ENCODE measurements around the gene SOX13. TPM values are rescaled to one million over a fixed set of nuclear protein-coding genes. Genes with fewer than 3 reads are reported as not detected.

The SOX13 gene
- total RNA-seq, 1 experiment from 2014 or later: 31.5 TPM

DNA sequence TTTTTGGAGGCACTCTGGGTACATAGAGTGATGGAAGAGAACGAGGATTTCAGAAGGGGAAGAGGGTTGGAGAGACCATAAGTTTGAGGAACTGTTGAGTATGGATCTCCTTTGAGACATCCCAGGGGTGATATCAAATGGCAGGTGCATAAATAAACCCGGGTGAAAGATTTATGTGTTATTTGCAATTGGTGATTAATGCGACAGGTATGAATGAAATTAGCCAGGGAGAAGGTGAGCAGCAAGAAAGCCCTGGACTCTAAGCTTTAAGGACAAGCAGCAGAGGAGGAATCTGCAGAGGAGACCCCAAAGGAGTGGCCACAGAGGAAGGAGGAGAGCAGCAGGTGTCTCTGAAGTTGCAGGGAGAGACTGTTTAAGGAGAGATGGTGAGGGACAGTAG is 102.0 kb downstream of the SOX13 start:
- no peak for DNase-seq
- peaks cover 11% of the 10 kb centered on the region for H3K4me1 ChIP-seq
- Mint-ChIP-seq H3K9me3 (ENCODE audit: unreplicated experiment) (peaks cover 12% of the 10 kb centered on the region), H3K27me3 (ENCODE audit: insufficient read depth, unreplicated experiment) (no peaks in the 10 kb centered on the region), H3K4me3 (ENCODE audit: unreplicated experiment) (no peak overlapping the region), H3K27ac (ENCODE audit: unreplicated experiment) (no peak overlapping the region), H3K36me3 (ENCODE audit: insufficient read depth, unreplicated experiment) (no peaks in the 10 kb centered on the region), H3K4me1 (ENCODE audit: low read depth, unreplicated experiment) (peaks cover 9% of the 10 kb centered on the region)
- BruUV-seq (replicated peaks): no TSS peak
- H3K36me3 ChIP-seq (ENCODE audit: control insufficient read depth, insufficient read depth, low read length): no peaks in the 10 kb centered on the region
- ChIA-PET POLR2A (no interaction called here), CTCF (interaction anchor here (1.0 kb wide), 1 partner anchor 12 kb away, joined by 3 read pairs; no protein-coding TSS in a partner anchor)
- no peaks in the 10 kb centered on the region; the same call in 1 of the 2 replicates for H3K9me3 ChIP-seq
- intact Hi-C loops (cut with micrococcal nuclease; ENCODE audit: unreplicated experiment): no loop called here
- TF ChIP-seq, protein P1, sequence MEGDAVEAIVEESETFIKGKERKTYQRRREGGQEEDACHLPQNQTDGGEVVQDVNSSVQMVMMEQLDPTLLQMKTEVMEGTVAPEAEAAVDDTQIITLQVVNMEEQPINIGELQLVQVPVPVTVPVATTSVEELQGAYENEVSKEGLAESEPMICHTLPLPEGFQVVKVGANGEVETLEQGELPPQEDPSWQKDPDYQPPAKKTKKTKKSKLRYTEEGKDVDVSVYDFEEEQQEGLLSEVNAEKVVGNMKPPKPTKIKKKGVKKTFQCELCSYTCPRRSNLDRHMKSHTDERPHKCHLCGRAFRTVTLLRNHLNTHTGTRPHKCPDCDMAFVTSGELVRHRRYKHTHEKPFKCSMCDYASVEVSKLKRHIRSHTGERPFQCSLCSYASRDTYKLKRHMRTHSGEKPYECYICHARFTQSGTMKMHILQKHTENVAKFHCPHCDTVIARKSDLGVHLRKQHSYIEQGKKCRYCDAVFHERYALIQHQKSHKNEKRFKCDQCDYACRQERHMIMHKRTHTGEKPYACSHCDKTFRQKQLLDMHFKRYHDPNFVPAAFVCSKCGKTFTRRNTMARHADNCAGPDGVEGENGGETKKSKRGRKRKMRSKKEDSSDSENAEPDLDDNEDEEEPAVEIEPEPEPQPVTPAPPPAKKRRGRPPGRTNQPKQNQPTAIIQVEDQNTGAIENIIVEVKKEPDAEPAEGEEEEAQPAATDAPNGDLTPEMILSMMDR (IDR thresholded peaks at IDR 0.05; ENCODE audit: insufficient read depth in 1 of 2, low read depth in 1 of 2, low read length in 1 of 2, severe bottlenecking in 1 of 2, unreplicated experiment in 1 of 2): no peak
- no peak overlapping the region for H3K4me3 ChIP-seq (ENCODE audit: low read depth, low read length)
- H3K27me3 ChIP-seq (replicated peaks; ENCODE audit: control insufficient read depth, insufficient read depth, low read length): no peaks in the 10 kb centered on the region; the same call in 1 of the 2 replicates

DNA sequence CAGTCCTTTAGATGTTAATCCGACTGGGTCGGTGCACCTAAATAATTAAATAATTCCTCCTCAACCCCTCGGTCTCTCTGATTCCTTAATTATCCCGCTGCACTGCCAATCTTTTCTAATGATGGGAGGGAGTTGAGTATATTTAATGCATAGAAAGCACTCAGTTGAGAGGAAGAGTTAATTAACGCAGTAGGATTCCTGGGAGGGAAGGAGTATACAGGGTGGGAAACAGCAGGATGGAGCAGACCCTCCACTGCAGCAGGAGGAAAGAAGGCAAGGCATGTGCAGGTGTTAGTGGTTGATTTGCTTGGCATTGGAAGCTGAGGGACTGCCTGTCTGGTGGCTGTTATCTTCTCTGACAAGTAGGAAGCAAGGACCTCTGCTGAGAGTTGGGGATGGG is 103.1 kb downstream of the SOX13 start:
- peaks cover 11% of the 10 kb centered on the region for H3K4me1 ChIP-seq
- H3K9me3 ChIP-seq: no peaks in the 10 kb centered on the region; the same call in 1 of the 2 replicates
- Mint-ChIP-seq H3K27me3 (ENCODE audit: insufficient read depth, unreplicated experiment) (no peaks in the 10 kb centered on the region), H3K4me1 (ENCODE audit: low read depth, unreplicated experiment) (peaks cover 9% of the 10 kb centered on the region), H3K27ac (ENCODE audit: unreplicated experiment) (no peak overlapping the region), H3K36me3 (ENCODE audit: insufficient read depth, unreplicated experiment) (no peaks in the 10 kb centered on the region), H3K4me3 (ENCODE audit: unreplicated experiment) (no peak overlapping the region), H3K9me3 (ENCODE audit: unreplicated experiment) (peaks cover 12% of the 10 kb centered on the region)
- POLR2A ChIA-PET: interaction anchor here (0.6 kb wide), 1 partner anchor 38 kb away, joined by 4 read pairs; the partner anchor contains the start of gene GOLT1A
- BruUV-seq (replicated peaks): no TSS peak
- H3K27me3 ChIP-seq (replicated peaks; ENCODE audit: control insufficient read depth, insufficient read depth, low read length): no peaks in the 10 kb centered on the region; the same call in 1 of the 2 replicates
- CTCF ChIA-PET: no interaction called here
- intact Hi-C loops (cut with micrococcal nuclease; ENCODE audit: unreplicated experiment): no loop called here
- TF ChIP-seq, protein P1 (IDR thresholded peaks at IDR 0.05; ENCODE audit: insufficient read depth in 1 of 2, low read depth in 1 of 2, low read length in 1 of 2, severe bottlenecking in 1 of 2, unreplicated experiment in 1 of 2): no peak
- no peak overlapping the region for H3K4me3 ChIP-seq (ENCODE audit: low read depth, low read length)
- no peak for DNase-seq
- H3K36me3 ChIP-seq (ENCODE audit: control insufficient read depth, insufficient read depth, low read length): no peaks in the 10 kb centered on the region

DNA sequence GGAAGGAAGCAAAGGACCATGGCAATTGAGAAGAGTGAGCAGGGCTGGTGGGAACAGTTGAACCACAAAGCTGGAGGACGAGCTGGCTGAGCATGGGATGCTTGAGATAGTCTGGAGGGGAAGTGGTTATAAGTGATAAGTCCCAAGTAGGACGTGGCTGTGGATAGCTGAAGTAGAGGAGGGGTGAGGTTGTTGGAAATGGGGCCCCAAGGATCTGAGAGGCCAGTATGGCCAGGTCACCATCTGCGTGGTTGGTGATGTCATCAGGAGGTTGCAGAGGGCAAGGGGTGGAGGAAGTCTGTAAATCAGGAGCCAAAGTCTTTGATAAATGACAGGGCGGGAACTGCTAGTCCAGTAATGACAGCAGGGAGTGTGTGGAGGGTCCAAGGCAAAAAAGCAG is 104.2 kb downstream of the SOX13 start:
- peaks cover 4% of the 10 kb centered on the region for H3K4me1 Mint-ChIP-seq (ENCODE audit: low read depth, unreplicated experiment)
- no peak for DNase-seq
- ChIA-PET POLR2A (no interaction called here), CTCF (no interaction called here)
- no peak overlapping the region for H3K4me3 ChIP-seq (ENCODE audit: low read depth, low read length)
- BruUV-seq (replicated peaks): no TSS peak
- H3K27ac Mint-ChIP-seq (ENCODE audit: unreplicated experiment): no peak overlapping the region
- H3K27me3 ChIP-seq (replicated peaks; ENCODE audit: control insufficient read depth, insufficient read depth, low read length): no peaks in the 10 kb centered on the region; the same call in 1 of the 2 replicates
- H3K4me3 Mint-ChIP-seq (ENCODE audit: unreplicated experiment): no peak overlapping the region
- peaks cover 5% of the 10 kb centered on the region for H3K4me1 ChIP-seq
- TF ChIP-seq, protein P1 (IDR thresholded peaks at IDR 0.05; ENCODE audit: insufficient read depth in 1 of 2, low read depth in 1 of 2, low read length in 1 of 2, severe bottlenecking in 1 of 2, unreplicated experiment in 1 of 2): no peak
- no peaks in the 10 kb centered on the region for H3K36me3 Mint-ChIP-seq (ENCODE audit: insufficient read depth, unreplicated experiment)
- H3K27me3 Mint-ChIP-seq (ENCODE audit: insufficient read depth, unreplicated experiment): no peaks in the 10 kb centered on the region
- H3K36me3 ChIP-seq (ENCODE audit: control insufficient read depth, insufficient read depth, low read length): no peaks in the 10 kb centered on the region
- H3K9me3 Mint-ChIP-seq (ENCODE audit: unreplicated experiment): peaks cover 6% of the 10 kb centered on the region
- no peaks in the 10 kb centered on the region; the same call in 1 of the 2 replicates for H3K9me3 ChIP-seq
- intact Hi-C loops (cut with micrococcal nuclease; ENCODE audit: unreplicated experiment): no loop called here

Other genes with a start within 250 kb of the SOX13 start
- 236 and 264 TPM in 2 replicates for gene SNRPE, start 211.5 kb upstream of the SOX13 start, total RNA-seq (2022)
- gene ETNK2, start 78.9 kb downstream of the SOX13 start, total RNA-seq (2022): 16.2 and 21.9 TPM in 2 replicates
- gene REN, start 93.2 kb downstream of the SOX13 start, total RNA-seq (2022): not detected in 2 replicates
- gene KISS1, start 123.4 kb downstream of the SOX13 start, total RNA-seq (2022): 2.9 and 3.3 TPM in 2 replicates
- 20.4 and 25.9 TPM in 2 replicates for gene GOLT1A, start 140.9 kb downstream of the SOX13 start, total RNA-seq (2022)